ENCODE results near the gene RAET1L. TPM values are rescaled to one million over a fixed set of nuclear protein-coding genes. Genes with fewer than 3 reads are reported as not detected.
"Not testable (repeated sequence)": the region's sequence is repeated elsewhere in the genome, so short reads cannot be mapped to it uniquely, and the experiment has no call there.

RAET1L gene
- total RNA-seq, 1 experiment from 2014 or later: not detected

GRCh38 chr6:149977221-149977620 is 48.1 kb downstream of the RAET1L start:
- in situ Hi-C loops (cut with HindIII; ENCODE audit: low pct_unique_long_range_greater_than_20kb, low sequenced_read_pairs): no loop called here
- DNase-seq (ENCODE audit: low read depth): no peak

DNA sequence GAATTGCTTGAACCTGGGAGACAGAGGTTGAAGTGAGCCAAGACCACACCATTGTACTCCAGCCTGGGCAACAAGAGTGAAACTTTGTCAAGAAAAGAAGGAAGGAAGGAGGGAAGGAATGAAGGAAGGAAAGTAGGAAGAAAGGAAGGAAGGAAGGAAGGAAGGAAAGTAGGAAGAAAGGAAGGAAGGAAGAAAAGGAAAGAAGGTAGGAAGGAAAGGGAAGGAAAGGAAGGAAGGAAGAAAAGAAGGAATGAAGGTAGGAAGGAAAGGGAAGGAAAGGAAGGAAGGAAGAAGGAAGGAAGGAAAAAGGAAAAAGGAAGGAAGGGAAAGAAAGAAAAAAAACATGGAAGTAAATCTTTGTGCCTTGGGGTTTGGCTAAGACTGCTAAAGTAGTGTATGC is 49.9 kb downstream of the RAET1L start:
- no peak for DNase-seq (ENCODE audit: low read depth)
- in situ Hi-C loops (cut with HindIII; ENCODE audit: low pct_unique_long_range_greater_than_20kb, low sequenced_read_pairs): no loop called here

DNA sequence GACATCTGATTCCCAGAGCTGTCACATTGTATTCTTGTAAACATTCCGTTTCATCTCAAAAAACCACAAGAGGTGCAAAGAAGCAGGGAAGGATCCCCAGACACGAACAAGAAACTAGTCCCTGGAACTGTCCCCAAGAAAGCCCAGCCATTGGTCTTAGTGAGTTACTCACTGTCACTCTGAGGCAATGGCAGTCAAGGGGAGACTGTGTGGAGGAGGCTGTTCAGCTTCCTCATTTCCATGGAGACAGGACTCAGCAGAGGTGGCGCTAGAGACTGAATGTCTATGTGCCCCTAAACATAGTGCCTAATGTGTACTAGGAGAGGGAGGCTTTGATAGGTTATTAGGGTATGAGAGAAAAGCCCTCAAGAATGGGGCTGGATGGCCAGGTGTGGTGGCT is 50.5 kb downstream of the RAET1L start:
- no peak for DNase-seq (ENCODE audit: low read depth)
- in situ Hi-C loops (cut with HindIII; ENCODE audit: low pct_unique_long_range_greater_than_20kb, low sequenced_read_pairs): no loop called here

DNA sequence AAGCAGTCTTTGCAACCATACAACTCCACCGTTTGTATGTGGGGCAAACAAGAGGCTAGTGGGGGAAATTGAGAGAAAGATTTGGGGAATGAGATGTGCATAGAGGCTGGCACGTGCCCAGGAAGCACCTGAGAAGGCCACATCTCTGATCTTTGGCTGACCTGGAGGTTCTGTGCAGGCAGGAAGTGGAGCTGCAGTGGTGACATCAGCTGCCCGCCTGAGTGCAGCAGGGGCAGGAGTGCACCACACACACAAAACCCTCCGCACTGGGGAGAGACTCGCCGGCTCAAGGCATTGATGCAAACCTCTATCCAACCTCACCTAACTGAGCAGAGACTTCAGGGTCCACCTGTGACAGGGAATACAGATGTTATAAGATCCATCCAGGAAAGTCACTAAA is 50.9 kb downstream of the RAET1L start:
- DNase-seq (ENCODE audit: low read depth); in situ Hi-C loops (cut with HindIII; ENCODE audit: low pct_unique_long_range_greater_than_20kb, low sequenced_read_pairs): not testable (repeated sequence)

DNA sequence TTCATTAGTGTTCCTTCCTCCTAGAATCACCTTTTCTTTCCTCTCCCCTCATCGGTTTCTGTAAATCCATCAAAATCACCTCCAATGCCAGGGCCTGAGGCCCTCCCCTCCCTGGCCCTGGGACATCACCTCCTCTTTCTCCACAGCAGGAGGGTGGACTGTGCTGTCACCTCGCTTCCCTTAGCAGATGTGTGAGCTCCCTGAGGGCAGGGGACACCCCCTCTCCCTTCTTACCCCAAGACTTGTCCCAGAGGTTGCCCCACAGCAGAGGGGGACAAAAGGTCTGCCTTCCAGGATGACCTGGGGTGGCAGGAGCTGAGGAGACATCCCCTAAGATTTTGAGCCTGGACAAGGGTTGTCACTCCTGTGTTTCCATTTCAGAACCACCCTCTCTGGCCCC is 55.7 kb downstream of the RAET1L start:
- in situ Hi-C loops (cut with HindIII; ENCODE audit: low pct_unique_long_range_greater_than_20kb, low sequenced_read_pairs): no loop called here
- DNase-seq (ENCODE audit: low read depth): no peak

DNA sequence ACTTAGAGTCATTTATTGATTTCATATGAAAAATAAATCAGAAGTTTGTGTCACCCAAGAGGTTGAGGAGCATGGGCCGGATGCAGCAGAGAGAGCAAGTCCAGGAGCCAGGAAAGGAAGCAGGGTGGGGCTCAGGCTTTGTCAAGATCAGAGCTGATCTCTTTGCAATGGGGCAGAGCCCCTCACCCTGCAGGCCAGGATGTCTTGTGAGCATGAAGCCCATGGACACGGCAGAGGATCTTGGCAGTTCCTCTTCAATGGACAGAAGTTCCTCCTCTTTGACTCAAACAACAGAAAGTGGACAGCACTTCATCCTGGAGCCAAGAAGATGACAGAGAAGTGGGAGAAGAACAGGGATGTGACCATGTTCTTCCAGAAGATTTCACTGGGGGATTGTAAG is 56.4 kb downstream of the RAET1L start:
- DNase-seq (ENCODE audit: low read depth); in situ Hi-C loops (cut with HindIII; ENCODE audit: low pct_unique_long_range_greater_than_20kb, low sequenced_read_pairs): not testable (repeated sequence)

Other genes with a start within 250 kb of the RAET1L start
- 18.8 and 23.2 TPM in 2 replicates for gene LRP11, start 161.2 kb downstream of the RAET1L start, total RNA-seq (2014; rRNA removed; shearing (Covaris generic); ENCODE audit: low replicate concordance)
- not detected in 2 replicates for gene RAET1E, start 127.4 kb downstream of the RAET1L start, total RNA-seq (2014; rRNA removed; shearing (Covaris generic); ENCODE audit: low replicate concordance)
- not detected in 2 replicates for gene RAET1G, start 102.4 kb downstream of the RAET1L start, total RNA-seq (2014; rRNA removed; shearing (Covaris generic); ENCODE audit: low replicate concordance)
- 7.1 and 8.8 TPM in 2 replicates for gene ULBP2, start 83.5 kb downstream of the RAET1L start, total RNA-seq (2014; rRNA removed; shearing (Covaris generic); ENCODE audit: low replicate concordance)
- gene ULBP1, start 61.6 kb downstream of the RAET1L start, total RNA-seq (2014; rRNA removed; shearing (Covaris generic); ENCODE audit: low replicate concordance): 0.57 and 0.64 TPM in 2 replicates
- 9.4 and 18.1 TPM in 2 replicates for gene ULBP3, start 43.6 kb upstream of the RAET1L start, total RNA-seq (2014; rRNA removed; shearing (Covaris generic); ENCODE audit: low replicate concordance)
- gene PPP1R14C, start 117.5 kb upstream of the RAET1L start, total RNA-seq (2014; rRNA removed; shearing (Covaris generic); ENCODE audit: low replicate concordance): 14.6 and 28.8 TPM in 2 replicates

Measured in Caki2 (cell line).